Neural cell (in vitro differentiated cells): Measurements from ENCODE around the gene TTC23.

Source experiments
- CTCF ChIP-seq: fragments of 450-650 bp; IDR thresholded peaks from 2 replicates; pipeline ENCODE4 v1.5.1; 2014; ENCODE audit warnings: antibody characterized with exemption, mild to moderate bottlenecking, moderate library complexity; ENCODE audit not compliant: poor library complexity, severe bottlenecking
- EZH2 ChIP-seq: fragments of 200-600, 300-800 bp; shearing (Covaris generic), sonication (generic); IDR thresholded peaks from 2 replicates; pipeline ENCODE4 v1.6.1; 2014; ENCODE audit warnings: antibody characterized with exemption, low read length, borderline replicate concordance, mild to moderate bottlenecking; ENCODE audit not compliant: insufficient read depth, poor library complexity, severe bottlenecking
- MXI1 ChIP-seq: fragments of 450-650 bp; conservative IDR thresholded peaks from 2 replicates; pipeline ENCODE4 v1.6.1; 2014; ENCODE audit warnings: antibody characterized with exemption, mild to moderate bottlenecking; ENCODE audit not compliant: poor library complexity, severe bottlenecking
- POLR2AphosphoS5 ChIP-seq: IDR thresholded peaks from 2 replicates; pipeline ENCODE4 v1.6.1; 2012
- RAD21 ChIP-seq: fragments of 450-650 bp; conservative IDR thresholded peaks from 2 replicates; pipeline ENCODE4 v1.6.1; 2014; ENCODE audit warnings: antibody characterized with exemption, mild to moderate bottlenecking, moderate library complexity
- SMC3 ChIP-seq: fragments of 450-650 bp; conservative IDR thresholded peaks from 2 replicates; pipeline ENCODE4 v1.6.1; 2014; ENCODE audit warnings: antibody characterized with exemption, mild to moderate bottlenecking, moderate library complexity; ENCODE audit not compliant: poor library complexity

GRCh38 chr15:99197856-99198255, 51.5 kb downstream of the TTC23 start:
- TF ChIP-seq MXI1 = no peak
- no peak for TF ChIP-seq CTCF
- TF ChIP-seq POLR2AphosphoS5 = no peak
- TF ChIP-seq EZH2 = no peak
- no peak for TF ChIP-seq SMC3
- no peak for TF ChIP-seq RAD21
